Measurements from ENCODE around the gene MCMBP.

Gene MCMBP

DNA sequence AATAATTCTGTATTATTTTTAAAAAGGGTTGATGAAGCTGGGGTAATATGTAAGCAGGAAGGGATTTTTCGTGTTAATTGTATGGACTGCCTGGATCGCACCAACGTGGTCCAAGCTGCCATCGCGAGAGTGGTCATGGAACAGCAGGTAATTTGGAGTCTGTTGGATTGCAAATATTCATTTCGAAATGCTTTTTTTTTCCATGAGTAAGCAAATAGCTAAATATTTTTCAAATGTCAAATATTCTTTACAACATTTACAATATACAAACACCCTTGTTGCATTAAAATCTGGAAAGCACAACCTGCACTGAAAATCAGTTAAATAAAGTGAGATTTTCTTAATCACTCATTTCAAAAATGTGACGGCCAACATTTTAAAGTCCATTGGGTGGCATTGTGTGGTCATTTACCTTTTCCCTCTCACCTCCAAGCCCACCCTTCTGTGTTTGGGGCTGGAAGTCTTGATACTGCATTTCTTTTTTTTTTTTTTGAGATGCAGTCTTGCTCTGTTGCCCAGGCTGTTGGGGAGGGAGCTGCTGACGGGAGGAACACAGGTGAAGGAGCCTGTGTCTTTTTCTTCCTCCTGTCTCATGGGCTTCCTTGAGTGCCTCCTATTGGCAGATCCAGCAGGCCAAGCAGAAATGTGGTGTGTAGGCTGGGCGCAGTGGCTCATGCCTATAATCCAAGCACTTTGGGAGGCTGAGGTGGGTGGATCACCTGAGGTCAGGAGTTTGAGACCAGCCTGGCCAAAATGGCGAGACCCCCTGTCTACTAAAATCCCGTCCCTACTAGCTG lies 66.1 kb downstream of the MCMBP start:
- no peaks in the 10 kb centered on the region for H3K9me3 ChIP-seq (ENCODE audit: severe bottlenecking)
- ATAC-seq (ENCODE audit: low read depth), result no peak

DNA sequence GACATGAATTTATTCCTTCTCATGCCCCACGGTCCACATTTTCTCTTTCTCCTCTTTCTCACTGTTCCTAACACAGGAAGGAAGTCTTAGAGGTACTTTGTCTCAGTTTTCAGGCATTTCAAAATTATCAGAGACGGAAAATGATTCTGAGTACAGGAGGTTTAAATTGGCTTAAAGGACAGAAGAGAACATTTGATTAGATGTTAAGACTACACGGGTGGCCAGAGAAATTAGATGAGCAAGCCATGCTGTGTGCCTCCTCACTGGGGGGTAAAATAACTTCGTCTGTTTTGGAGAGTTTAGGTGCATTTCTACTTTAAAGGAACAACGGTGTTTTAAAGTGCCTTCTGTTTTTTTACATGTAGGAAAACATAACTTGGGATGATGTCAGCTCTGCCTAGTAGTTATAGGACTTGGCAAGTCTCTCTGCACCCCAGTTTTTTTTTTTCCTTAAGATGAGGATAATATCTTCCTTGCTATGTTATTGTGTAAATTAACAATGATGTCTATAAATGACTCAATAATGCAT lies 66.9 kb downstream of the MCMBP start:
- ATAC-seq (ENCODE audit: low read depth) (no peak), DNase-seq (ENCODE audit: low spot score) (no peak)
- Histone ChIP-seq H3K4me3 (ENCODE audit: severe bottlenecking) (no peak overlapping the region), H3K4me1 (ENCODE audit: insufficient read depth, poor library complexity, severe bottlenecking) (no peaks in the 10 kb centered on the region), H3K36me3 (ENCODE audit: low read depth) (peaks cover 12% of the 10 kb centered on the region), H3K27ac (ENCODE audit: poor library complexity, severe bottlenecking) (no peak overlapping the region), H3K27me3 (ENCODE audit: insufficient read depth, poor library complexity, severe bottlenecking) (no peaks in the 10 kb centered on the region), H3K9me3 (ENCODE audit: severe bottlenecking) (no peaks in the 10 kb centered on the region)
- TF ChIP-seq, protein P1, sequence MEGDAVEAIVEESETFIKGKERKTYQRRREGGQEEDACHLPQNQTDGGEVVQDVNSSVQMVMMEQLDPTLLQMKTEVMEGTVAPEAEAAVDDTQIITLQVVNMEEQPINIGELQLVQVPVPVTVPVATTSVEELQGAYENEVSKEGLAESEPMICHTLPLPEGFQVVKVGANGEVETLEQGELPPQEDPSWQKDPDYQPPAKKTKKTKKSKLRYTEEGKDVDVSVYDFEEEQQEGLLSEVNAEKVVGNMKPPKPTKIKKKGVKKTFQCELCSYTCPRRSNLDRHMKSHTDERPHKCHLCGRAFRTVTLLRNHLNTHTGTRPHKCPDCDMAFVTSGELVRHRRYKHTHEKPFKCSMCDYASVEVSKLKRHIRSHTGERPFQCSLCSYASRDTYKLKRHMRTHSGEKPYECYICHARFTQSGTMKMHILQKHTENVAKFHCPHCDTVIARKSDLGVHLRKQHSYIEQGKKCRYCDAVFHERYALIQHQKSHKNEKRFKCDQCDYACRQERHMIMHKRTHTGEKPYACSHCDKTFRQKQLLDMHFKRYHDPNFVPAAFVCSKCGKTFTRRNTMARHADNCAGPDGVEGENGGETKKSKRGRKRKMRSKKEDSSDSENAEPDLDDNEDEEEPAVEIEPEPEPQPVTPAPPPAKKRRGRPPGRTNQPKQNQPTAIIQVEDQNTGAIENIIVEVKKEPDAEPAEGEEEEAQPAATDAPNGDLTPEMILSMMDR (IDR thresholded peaks at IDR 0.05; ENCODE audit: poor library complexity, severe bottlenecking), result no peak

More for the DNA sequence above, 66.1 kb downstream of the MCMBP start:
- no peak for DNase-seq (ENCODE audit: low spot score)
- TF ChIP-seq, protein P1 (IDR thresholded peaks at IDR 0.05; ENCODE audit: poor library complexity, severe bottlenecking), result no peak
- peaks cover 12% of the 10 kb centered on the region for H3K36me3 ChIP-seq (ENCODE audit: low read depth)
- H3K4me1 ChIP-seq (ENCODE audit: insufficient read depth, poor library complexity, severe bottlenecking), result no peaks in the 10 kb centered on the region
- H3K27ac ChIP-seq (ENCODE audit: poor library complexity, severe bottlenecking), result no peak overlapping the region
- H3K4me3 ChIP-seq (ENCODE audit: severe bottlenecking), result no peak overlapping the region
- H3K27me3 ChIP-seq (ENCODE audit: insufficient read depth, poor library complexity, severe bottlenecking), result no peaks in the 10 kb centered on the region

DNA sequence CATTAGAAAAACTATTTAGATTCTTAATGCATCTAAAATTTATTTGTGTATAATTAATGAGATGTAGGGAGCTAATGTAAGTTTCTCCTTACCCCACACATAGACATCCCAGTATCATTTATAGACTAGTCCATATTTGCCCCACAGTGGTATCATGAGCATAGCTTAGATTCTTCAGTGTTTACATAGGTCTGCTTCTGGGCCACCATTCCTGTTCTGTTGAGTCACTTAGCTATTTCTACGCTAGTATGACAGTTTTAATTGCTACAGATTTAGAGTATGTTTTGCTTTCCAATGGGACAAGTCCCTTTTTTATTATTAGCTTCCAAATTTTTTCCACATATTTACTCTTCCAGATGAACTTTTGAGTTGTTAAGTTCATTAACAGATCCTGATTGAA lies 69.4 kb downstream of the MCMBP start:
- no peaks in the 10 kb centered on the region for H3K27me3 ChIP-seq (ENCODE audit: insufficient read depth, poor library complexity, severe bottlenecking)
- no peak for DNase-seq (ENCODE audit: low spot score)
- H3K9me3 ChIP-seq (ENCODE audit: severe bottlenecking), result no peaks in the 10 kb centered on the region
- H3K4me1 ChIP-seq (ENCODE audit: insufficient read depth, poor library complexity, severe bottlenecking), result no peaks in the 10 kb centered on the region
- H3K4me3 ChIP-seq (ENCODE audit: severe bottlenecking), result no peak overlapping the region
- ATAC-seq (ENCODE audit: low read depth), result no peak
- peaks cover 12% of the 10 kb centered on the region for H3K36me3 ChIP-seq (ENCODE audit: low read depth)
- TF ChIP-seq, protein P1 (IDR thresholded peaks at IDR 0.05; ENCODE audit: poor library complexity, severe bottlenecking), result no peak
- H3K27ac ChIP-seq (ENCODE audit: poor library complexity, severe bottlenecking), result no peak overlapping the region

DNA sequence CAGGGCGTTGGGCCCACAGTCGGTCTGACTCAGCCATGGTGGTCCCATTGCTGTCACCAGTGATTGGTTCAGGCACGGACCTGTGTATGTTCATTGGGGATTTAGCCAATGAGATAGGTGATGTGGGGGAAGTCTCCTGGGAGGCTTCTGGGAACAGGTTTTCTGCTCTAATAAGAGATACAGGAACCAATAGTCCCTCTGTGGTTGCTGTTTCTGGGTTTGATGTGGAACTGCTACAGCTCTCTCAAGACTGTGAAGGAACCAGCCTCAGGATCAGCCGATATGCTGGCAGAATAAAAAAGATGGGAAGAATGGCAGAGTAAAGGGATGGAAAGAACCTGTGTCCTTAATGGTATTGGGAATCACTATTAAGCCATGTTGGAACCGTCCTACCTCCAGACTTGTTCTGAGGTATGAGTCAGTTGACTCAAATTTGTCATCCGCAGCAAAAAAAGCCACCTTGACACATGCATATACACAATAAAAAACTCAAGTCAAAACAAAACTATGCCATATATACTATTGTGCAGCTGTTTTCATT lies 70.6 kb downstream of the MCMBP start:
- no peak for DNase-seq (ENCODE audit: low spot score)
- TF ChIP-seq, protein P1 (IDR thresholded peaks at IDR 0.05; ENCODE audit: poor library complexity, severe bottlenecking), result no peak
- no peak overlapping the region for H3K27ac ChIP-seq (ENCODE audit: poor library complexity, severe bottlenecking)
- no peak for ATAC-seq (ENCODE audit: low read depth)
- peaks cover 12% of the 10 kb centered on the region for H3K36me3 ChIP-seq (ENCODE audit: low read depth)
- no peaks in the 10 kb centered on the region for H3K4me1 ChIP-seq (ENCODE audit: insufficient read depth, poor library complexity, severe bottlenecking)
- H3K9me3 ChIP-seq (ENCODE audit: severe bottlenecking), result no peaks in the 10 kb centered on the region
- H3K27me3 ChIP-seq (ENCODE audit: insufficient read depth, poor library complexity, severe bottlenecking), result no peaks in the 10 kb centered on the region
- H3K4me3 ChIP-seq (ENCODE audit: severe bottlenecking), result no peak overlapping the region

DNA sequence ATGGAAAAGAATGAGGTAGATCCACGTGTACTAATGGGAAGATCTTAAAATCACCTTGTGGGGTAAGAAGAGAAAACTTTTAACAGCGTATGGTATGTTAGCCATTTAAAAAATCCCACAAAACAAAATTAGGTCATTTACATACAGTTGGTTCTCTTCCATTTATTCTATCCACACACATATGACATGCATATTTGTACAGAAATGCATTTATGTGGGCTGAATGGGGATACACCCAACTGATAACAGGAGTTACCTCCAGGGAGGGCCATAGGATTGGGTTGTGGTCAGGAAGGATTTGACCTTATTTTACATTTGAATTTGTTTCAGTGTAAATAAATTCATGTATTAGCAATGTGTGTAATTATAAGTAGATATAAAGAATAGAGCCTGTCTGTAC lies 71.5 kb downstream of the MCMBP start:
- H3K27me3 ChIP-seq (ENCODE audit: insufficient read depth, poor library complexity, severe bottlenecking), result no peaks in the 10 kb centered on the region
- TF ChIP-seq, protein P1 (IDR thresholded peaks at IDR 0.05; ENCODE audit: poor library complexity, severe bottlenecking), result no peak
- H3K4me1 ChIP-seq (ENCODE audit: insufficient read depth, poor library complexity, severe bottlenecking), result no peaks in the 10 kb centered on the region
- no peaks in the 10 kb centered on the region for H3K9me3 ChIP-seq (ENCODE audit: severe bottlenecking)
- DNase-seq (ENCODE audit: low spot score), result no peak
- no peak overlapping the region for H3K4me3 ChIP-seq (ENCODE audit: severe bottlenecking)
- peaks cover 9% of the 10 kb centered on the region for H3K36me3 ChIP-seq (ENCODE audit: low read depth)
- H3K27ac ChIP-seq (ENCODE audit: poor library complexity, severe bottlenecking), result no peak overlapping the region
- no peak for ATAC-seq (ENCODE audit: low read depth)
